ENCODE measurements around the gene DDAH1. TPM values are rescaled to one million over a fixed set of nuclear protein-coding genes. Genes with fewer than 3 reads are reported as not detected.

DDAH1 gene
- total RNA-seq, 4 donors from 2014 or later: 8.4 to 72.8 (median 27.3) TPM

- Histone ChIP-seq H3K27ac (no peak overlapping the region), H3K9me3 (no peaks in the 10 kb centered on the region), H3K27me3 (no peaks in the 10 kb centered on the region), H3K36me3 (no peaks in the 10 kb centered on the region), H3K4me1 (peaks cover 0 to 21% (median 9%) of the 10 kb centered on the region in 3 donors), H3K4me3 (no peak overlapping the region)
- ATAC-seq: no peak
- TF ChIP-seq POLR2AphosphoS5 (IDR thresholded peaks at IDR 0.05): no peak
- no peak for TF ChIP-seq POLR2A (IDR thresholded peaks at IDR 0.05)
- no peak for TF ChIP-seq CTCF (IDR thresholded peaks at IDR 0.05)
- TF ChIP-seq EP300 (IDR thresholded peaks at IDR 0.05): no peak
- 61 to 100% methylated on average over 1 to 2 of the region's 4 CpGs for WGBS, 2 donors (ENCODE audit: low coverage in 1 of 2)
These were observed 169.3 kb downstream of the DDAH1 start for GRCh38 chr1:85295654-85296053.

- Histone ChIP-seq H3K4me3 (no peak overlapping the region), H3K36me3 (no peaks in the 10 kb centered on the region), H3K4me1 (peaks cover 0 to 21% (median 9%) of the 10 kb centered on the region in 3 donors), H3K9me3 (no peaks in the 10 kb centered on the region), H3K27me3 (no peaks in the 10 kb centered on the region), H3K27ac (no peak overlapping the region)
- WGBS, 2 donors (ENCODE audit: low coverage in 1 of 2): 40 to 50% methylated on average over 3 of the region's 3 CpGs
- TF ChIP-seq EP300 (IDR thresholded peaks at IDR 0.05) (no peak), CTCF (IDR thresholded peaks at IDR 0.05) (no peak)
- no peak for ATAC-seq
These were observed 169.9 kb downstream of the DDAH1 start for GRCh38 chr1:85295006-85295431.

- TF ChIP-seq CTCF (IDR thresholded peaks at IDR 0.05) (no peak), EP300 (IDR thresholded peaks at IDR 0.05) (no peak)
- ATAC-seq: no peak
- Histone ChIP-seq H3K27ac (no peak overlapping the region), H3K9me3 (no peaks in the 10 kb centered on the region), H3K4me1 (no peaks in the 10 kb centered on the region), H3K4me3 (no peak overlapping the region), H3K36me3 (no peaks in the 10 kb centered on the region), H3K27me3 (no peaks in the 10 kb centered on the region)
- 100% methylated on average over 2 of the region's 2 CpGs for WGBS, 2 donors (ENCODE audit: low coverage in 1 of 2)
These were observed 174.1 kb downstream of the DDAH1 start for GRCh38 chr1:85290826-85291225.

- Histone ChIP-seq H3K9me3 (no peaks in the 10 kb centered on the region), H3K4me3 (no peak overlapping the region), H3K4me1 (no peaks in the 10 kb centered on the region), H3K27ac (no peak overlapping the region), H3K36me3 (no peaks in the 10 kb centered on the region), H3K27me3 (no peaks in the 10 kb centered on the region)
- no peak for TF ChIP-seq CTCF (IDR thresholded peaks at IDR 0.05)
- no peak for TF ChIP-seq POLR2A (IDR thresholded peaks at IDR 0.05)
- TF ChIP-seq EP300 (IDR thresholded peaks at IDR 0.05): no peak
- no peak for TF ChIP-seq POLR2AphosphoS5 (IDR thresholded peaks at IDR 0.05)
- WGBS, 2 donors (ENCODE audit: low coverage in 1 of 2): 91 to 100% methylated on average over 1 to 4 of the region's 4 CpGs
- no peak for ATAC-seq
These were observed 175.1 kb downstream of the DDAH1 start for GRCh38 chr1:85289848-85290335.

- Histone ChIP-seq H3K4me1 (no peaks in the 10 kb centered on the region), H3K36me3 (no peaks in the 10 kb centered on the region), H3K27ac (no peak overlapping the region), H3K27me3 (no peaks in the 10 kb centered on the region), H3K9me3 (no peaks in the 10 kb centered on the region), H3K4me3 (no peak overlapping the region)
- 82 to 88% methylated on average over 4 to 7 of the region's 9 CpGs for WGBS, 2 donors (ENCODE audit: low coverage in 1 of 2)
- no peak for ATAC-seq
- no peak for TF ChIP-seq POLR2A (IDR thresholded peaks at IDR 0.05)
- no peak for TF ChIP-seq CTCF (IDR thresholded peaks at IDR 0.05)
- no peak for TF ChIP-seq POLR2AphosphoS5 (IDR thresholded peaks at IDR 0.05)
- TF ChIP-seq EP300 (IDR thresholded peaks at IDR 0.05): no peak
These were observed 175.6 kb downstream of the DDAH1 start for GRCh38 chr1:85289207-85289847.

Data from gastroesophageal sphincter (tissue), 4 donors.